Measurements from ENCODE around the gene MITF.

Gene MITF

DNA sequence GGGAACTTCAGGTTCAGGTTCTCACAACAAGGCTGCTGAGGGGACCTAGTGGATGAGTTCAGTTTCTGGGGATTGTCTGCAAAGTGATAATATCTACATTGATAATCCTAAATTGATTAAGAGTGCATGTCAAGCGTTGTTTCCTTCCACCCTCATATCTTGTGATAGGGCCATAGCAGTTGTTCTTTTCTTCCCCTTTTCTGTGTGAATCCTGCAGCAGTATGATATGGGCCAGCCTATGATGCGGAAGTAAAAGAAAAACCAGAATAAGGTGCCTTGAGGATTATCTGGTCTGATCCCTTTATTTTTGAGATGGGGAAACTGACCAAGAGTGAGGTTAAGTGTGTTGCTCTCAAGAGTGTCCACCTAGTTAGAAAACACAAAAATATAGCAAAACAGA, 86.2 kb downstream of the MITF start:
- TF ChIP-seq, protein P1, sequence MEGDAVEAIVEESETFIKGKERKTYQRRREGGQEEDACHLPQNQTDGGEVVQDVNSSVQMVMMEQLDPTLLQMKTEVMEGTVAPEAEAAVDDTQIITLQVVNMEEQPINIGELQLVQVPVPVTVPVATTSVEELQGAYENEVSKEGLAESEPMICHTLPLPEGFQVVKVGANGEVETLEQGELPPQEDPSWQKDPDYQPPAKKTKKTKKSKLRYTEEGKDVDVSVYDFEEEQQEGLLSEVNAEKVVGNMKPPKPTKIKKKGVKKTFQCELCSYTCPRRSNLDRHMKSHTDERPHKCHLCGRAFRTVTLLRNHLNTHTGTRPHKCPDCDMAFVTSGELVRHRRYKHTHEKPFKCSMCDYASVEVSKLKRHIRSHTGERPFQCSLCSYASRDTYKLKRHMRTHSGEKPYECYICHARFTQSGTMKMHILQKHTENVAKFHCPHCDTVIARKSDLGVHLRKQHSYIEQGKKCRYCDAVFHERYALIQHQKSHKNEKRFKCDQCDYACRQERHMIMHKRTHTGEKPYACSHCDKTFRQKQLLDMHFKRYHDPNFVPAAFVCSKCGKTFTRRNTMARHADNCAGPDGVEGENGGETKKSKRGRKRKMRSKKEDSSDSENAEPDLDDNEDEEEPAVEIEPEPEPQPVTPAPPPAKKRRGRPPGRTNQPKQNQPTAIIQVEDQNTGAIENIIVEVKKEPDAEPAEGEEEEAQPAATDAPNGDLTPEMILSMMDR (IDR thresholded peaks at IDR 0.05; ENCODE audit: extremely low read depth, missing control alignments): no peak
- DNase-seq (ENCODE audit: low spot score): no peak

DNA sequence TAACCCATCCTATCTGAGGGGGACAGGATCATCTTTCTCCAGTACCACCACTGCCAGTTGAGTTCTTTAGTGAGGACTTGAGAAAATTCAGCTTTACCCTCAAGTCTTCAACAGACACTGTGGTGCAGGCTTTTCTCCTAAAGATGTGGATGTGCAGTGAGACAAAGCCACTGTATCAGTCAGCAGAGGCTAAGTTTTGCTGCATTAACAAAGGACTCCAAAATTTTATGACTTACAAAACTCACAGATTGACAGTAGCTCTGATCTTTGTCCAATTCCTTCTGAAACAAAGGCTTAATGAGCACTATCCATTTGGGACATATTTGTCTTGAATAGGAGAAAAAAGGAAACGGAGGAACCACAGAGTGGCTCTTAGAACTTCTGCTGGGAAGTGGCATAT, 87.9 kb downstream of the MITF start:
- TF ChIP-seq, protein P1 (IDR thresholded peaks at IDR 0.05; ENCODE audit: extremely low read depth, missing control alignments): no peak
- no peak for DNase-seq (ENCODE audit: low spot score)

DNA sequence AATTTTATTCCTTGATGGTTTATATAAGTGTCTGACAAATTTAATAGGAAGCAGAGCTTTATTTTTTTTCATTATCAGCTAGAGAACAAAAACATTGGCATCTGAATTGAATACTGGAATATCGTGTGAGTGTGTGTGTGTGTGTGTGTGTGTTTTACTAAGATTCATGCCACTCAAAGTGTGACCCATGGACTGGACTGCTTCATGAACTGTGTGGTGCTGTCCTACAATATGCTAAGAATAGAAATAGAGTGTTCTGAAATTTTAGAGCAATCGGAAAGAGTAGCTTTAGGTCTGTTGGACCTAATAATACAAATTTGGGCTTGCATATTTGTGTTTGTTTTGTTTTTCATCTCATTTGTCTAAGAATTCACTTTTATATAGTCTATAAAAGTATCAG, 89.6 kb downstream of the MITF start:
- TF ChIP-seq, protein P1 (IDR thresholded peaks at IDR 0.05; ENCODE audit: extremely low read depth, missing control alignments): no peak
- DNase-seq (ENCODE audit: low spot score): no peak

DNA sequence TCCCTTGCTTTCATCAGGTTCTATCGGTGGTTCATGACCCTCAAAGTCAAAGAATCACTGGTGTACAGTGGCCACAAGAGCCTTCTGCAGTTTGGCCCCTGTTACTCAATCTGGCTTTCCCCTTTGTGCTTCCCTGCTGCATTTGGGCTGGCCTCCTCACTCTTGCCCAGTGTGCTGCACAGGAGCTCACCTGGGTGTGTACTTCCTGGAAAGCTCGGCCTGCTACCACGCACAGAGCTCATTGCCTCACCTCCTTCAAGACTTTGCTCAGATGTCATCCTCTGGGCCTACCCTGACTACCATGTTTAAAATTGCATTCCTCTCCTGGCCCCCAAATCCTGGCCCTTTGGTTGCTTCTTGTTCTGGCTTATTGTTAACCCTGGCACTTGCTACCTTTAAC, 90.9 kb downstream of the MITF start:
- TF ChIP-seq, protein P1 (IDR thresholded peaks at IDR 0.05; ENCODE audit: extremely low read depth, missing control alignments): no peak
- DNase-seq (ENCODE audit: low spot score): no peak

DNA sequence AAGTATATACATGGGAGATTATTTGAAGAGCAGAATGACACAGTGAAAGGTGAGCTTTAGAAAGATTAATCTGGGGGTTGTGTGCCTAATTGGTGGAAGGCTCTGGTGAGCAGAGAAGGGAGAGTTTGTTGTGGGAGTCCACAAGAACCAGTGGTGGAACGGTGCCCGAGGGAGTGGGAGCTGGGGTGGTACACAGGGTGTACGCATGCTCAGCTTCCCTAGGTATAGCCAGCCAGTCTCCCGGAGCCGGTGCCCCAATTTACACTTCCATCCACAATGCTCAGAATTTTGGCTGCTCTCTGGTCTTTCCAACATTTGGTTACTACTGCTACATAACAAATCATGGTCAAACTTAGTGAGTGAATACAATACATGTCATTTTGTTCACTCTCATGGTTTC, 92.5 kb downstream of the MITF start:
- TF ChIP-seq, protein P1 (IDR thresholded peaks at IDR 0.05; ENCODE audit: extremely low read depth, missing control alignments): no peak
- no peak for DNase-seq (ENCODE audit: low spot score)

DNA sequence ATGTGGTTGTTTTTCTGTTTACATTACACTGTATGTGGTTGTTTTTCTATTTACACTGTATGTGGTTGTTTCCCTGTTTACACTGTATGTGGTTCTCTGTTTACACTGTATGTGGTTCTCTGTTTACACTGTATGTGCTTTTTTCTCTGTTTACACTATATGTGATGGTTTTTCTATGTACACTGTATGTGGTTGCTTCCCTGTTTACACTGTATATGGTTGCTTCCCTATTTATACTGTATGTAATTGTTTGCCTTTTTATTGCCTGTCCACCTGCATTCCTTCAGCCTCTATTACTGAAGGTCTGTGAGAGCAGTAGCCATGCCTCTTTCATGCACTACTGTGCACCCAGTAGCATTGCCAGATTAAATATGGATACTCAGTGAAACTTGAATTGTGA, 94.3 kb downstream of the MITF start:
- no peak for DNase-seq (ENCODE audit: low spot score)
- TF ChIP-seq, protein P1 (IDR thresholded peaks at IDR 0.05; ENCODE audit: extremely low read depth, missing control alignments): no peak

DNA sequence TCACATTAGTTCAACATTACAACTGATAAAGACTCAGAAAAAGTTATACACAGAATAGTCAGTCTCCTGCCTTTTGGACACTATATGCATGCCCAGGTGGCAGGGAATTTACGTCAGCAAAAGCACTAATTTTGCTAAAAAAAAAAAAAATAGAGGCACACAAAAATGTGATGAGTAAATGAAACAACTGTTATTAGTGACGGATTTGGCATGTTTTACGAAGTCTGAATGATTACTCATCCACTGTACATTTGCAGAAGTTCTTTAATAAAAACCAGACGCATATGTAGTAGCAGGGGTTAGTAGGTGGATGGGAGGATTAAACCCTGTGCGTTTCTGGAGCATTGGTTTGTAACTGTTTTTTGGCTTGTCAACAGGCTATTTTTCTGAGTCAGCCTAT, 99.0 kb downstream of the MITF start:
- no peak for DNase-seq (ENCODE audit: low spot score)
- TF ChIP-seq, protein P1 (IDR thresholded peaks at IDR 0.05; ENCODE audit: extremely low read depth, missing control alignments): no peak

Measured in GM20000 (cell line).